HuH-7 (cell line): Measurements from ENCODE around the gene TSBP1.

Source experiments
- DNase-seq: peaks from one replicate; pipeline ENCODE4 v3.0.0; 2011; ENCODE audit warnings: low spot score

The TSBP1 gene, protein sequence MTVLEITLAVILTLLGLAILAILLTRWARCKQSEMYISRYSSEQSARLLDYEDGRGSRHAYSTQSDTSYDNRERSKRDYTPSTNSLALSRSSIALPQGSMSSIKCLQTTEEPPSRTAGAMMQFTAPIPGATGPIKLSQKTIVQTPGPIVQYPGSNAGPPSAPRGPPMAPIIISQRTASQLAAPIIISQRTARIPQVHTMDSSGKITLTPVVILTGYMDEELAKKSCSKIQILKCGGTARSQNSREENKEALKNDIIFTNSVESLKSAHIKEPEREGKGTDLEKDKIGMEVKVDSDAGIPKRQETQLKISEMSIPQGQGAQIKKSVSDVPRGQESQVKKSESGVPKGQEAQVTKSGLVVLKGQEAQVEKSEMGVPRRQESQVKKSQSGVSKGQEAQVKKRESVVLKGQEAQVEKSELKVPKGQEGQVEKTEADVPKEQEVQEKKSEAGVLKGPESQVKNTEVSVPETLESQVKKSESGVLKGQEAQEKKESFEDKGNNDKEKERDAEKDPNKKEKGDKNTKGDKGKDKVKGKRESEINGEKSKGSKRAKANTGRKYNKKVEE

DNA sequence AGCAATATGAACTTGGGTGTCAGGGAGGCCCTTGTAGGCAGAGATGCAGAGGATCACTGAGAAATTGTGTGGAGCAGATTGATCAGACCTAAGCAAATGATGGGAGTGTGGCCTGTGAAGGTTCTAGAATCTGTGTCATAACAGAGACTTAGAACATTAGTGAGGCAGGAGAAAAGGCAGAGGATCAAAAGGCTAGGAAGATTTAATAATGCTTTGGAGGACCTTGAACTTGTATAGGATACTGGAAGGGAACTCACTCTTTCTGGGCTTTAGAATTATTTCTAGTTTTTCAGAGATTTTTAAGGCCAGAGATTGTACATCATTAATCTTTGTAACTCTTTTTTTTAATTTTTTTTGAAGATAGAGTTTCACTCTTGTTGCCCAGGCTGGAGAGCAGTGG, at the start of gene TSBP1:
Gene TSBP1 (minus strand): TSS at position 101 of the 400 bp plus-strand sequence. CDS start 197 bp downstream, outside the sequence.
- DNase-seq = no peak

DNA sequence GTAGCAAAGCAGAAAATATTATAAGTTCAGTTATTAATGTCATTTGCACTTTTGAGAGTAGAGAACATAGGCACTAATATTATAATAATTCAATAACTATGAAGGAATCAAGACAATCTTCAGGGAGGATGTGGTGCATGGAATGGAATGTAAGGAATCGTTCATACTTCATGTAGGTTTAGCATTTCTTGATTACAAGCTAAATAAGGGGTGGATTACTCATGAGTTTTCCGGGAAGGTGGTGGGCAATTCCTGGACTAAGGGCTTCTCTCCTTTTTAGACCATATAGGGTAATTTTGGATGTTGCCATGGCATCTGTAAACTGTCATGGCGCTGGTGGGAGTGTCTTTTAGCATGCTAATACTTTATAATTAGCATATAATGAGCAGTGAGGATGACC, 44.3 kb upstream of the TSBP1 start:
- DNase-seq = no peak

DNA sequence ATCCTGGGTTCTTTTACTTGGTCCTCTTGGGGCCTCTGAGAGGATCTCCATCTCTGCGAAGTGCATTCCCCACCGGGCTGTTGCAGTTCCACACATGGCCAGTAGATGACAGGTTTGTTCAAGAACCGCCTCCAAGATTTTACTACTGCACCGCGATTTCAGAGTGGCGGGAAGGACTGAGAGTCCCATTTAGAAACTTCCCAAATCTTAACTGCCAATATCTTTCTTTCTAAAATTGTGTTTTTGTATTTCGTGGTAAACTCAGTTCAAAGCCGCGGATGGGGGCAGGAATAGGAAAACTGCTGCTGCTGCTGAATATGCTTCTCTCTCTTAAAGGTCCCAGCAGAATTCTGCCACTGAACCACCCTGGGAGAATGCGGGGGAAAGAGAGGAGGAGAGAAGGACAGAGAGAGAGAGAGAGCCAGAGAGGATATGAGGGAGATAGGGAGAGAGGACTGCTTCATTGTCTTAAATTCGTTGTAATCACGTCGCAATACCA, 43.9 kb upstream of the TSBP1 start:
- DNase-seq = peak; percentile 27

DNA sequence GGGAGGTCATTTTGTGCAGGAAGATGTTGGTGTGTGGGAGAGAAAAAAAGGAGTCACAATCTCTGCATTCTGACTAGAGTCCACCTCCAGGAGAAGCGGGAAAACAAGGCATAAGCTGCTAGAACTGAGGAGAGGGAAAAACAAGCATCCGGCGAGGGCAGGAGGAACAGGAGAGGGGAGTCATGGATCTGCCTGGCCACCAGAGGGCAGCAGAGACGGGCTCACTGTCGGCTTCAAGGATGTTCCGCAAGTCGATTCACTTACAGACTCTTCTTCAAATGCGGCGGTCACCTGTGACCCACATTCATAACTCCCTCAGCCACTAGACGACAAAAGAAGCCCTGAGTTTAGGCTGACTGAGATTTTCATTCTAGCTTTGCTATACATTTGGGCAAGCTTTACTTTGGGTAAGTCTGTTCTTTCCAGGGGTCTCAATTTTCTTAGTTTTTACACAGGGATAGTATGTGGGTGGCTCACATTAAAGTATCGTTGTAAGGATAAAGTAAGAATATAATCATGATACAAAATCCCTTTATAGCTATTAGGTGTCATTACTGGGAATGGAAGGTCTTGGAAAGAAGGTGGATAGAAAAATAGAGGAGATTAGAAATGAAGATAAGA, 41.8 kb upstream of the TSBP1 start:
- DNase-seq = peak; percentile 45

DNA sequence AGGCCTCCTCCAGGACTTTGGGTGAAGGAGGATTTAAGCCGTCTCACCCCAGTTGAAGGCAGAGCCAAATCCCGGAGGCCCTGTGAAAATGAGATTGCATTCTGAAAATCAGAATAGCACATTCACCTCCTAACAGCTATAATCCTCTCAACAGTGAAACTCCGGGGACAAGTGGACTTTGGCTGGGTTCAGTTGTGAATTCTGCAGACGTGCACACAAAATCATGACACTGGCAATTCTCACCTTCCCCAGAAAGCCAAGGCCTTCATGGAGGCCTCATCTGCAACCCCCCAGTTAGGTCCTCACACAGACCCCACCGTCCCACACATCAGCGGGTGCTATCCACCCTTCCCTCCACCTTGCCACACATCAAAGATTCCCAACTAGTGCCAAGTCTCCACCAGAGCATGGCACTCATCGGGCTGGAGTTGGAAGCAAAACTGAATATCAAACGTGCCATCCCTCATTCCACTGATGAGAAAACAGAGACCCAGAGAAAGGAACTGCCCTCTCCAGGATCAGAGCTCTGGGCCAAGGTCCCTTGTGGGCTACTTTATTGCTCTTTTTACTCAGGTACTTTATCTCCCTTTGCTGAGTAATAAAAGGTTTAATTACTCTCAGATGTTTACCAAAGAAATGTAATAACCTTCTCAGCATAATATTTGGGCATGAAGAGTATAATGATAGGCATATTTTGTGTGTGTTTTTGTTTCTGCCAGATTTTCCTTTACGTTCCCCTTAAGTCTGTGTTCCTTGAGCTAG, 40.0 kb upstream of the TSBP1 start:
- no peak for DNase-seq

DNA sequence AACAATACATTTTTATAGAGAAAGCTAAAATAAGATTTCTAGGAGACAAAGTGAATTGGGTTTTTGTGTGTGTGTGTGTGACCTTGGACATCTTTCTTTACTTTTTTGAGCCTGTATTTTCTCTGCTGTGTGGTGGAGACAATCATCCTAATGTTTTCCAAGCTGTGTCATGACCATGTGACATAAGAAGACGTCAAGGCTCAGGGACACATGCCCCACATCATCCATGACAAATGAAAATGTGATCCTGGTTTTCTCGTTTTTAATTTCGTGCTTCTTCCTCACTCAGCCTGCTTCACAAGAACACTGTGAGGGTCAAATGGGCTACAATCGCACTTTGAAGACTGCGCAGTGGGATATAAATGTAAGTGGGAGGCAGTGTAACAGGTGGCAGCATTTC, 39.2 kb upstream of the TSBP1 start:
- no peak for DNase-seq

DNA sequence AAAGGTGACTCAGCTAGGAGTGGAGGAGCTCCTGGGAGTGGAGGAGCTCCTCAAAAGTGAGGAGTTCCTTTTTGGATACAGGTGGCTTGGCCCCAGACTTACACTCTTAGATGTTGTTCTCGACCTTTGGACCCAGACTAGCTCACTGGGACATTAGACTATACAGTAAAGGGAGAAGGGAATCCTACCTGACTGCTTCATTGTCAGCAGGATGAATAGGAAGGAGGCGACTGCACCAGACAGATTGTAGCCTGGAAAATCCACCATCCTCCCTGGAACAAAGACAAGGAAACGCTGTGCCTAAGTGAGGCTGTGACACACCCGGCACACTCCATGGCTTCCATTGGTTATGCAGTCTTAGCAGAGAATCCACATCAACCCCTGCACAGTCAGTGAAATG, 35.2 kb upstream of the TSBP1 start, which contains the start of gene BTNL2:
Gene BTNL2 (minus strand): TSS at position 325 of the 400 bp plus-strand sequence. CDS start 58 bp downstream, at position 267.
- no peak for DNase-seq

DNA sequence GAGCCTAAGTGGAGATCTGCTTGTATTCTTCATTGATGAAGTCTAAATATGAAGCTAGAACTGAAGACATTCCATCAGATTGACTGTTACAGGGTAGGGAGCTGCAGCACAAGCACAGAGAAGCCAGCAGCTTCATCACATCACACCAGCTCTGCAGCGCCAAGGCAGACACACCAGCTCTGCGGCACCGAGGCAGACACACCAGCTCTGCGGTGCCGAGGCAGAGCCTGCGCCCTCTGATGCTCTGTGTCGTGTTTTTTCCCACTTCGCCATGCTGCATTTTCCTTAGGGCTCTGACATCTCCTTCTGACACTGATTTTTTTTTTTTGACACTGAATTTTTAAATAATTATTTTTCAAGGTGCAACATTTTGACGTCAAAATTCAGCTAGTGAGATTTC, 34.5 kb upstream of the TSBP1 start:
- no peak for DNase-seq

DNA sequence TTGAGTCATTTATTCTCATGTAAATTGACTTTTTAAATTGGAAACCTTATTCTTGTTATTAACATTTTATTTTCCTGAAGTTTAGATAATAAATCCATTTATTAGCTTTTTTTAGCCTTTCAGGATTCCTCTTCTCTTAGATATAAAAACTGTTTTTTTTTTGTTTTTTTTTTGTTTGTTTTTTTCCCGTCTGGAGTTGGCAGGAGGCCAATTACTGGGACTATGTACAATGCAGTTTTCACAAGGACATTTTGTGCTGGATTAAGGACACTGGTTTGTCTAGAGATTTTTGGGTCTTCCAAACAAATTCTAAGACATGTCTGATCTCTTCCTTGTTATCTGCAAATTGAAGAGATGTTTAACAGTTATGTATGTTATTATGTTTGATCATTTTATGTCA, 34.0 kb upstream of the TSBP1 start:
- no peak for DNase-seq

DNA sequence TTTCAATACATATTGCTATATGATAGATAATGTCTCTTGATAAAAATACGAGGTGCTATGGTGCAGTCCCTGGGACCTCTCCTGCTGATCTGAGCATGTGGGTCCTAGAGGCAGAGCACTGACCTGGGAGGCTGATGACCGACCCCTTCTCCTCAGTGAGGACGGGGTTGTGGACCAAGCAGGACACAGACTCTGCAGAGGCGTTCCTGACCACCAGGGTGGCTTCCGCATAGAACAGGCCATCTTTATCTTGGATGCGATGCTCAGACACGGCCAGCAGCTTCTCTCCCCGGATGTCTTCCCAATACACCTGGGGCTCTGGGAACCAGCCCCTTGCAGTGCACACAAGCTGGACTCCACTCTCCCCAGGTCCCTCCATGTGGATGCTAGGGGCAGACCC, 31.1 kb upstream of the TSBP1 start:
- DNase-seq = no peak

DNA sequence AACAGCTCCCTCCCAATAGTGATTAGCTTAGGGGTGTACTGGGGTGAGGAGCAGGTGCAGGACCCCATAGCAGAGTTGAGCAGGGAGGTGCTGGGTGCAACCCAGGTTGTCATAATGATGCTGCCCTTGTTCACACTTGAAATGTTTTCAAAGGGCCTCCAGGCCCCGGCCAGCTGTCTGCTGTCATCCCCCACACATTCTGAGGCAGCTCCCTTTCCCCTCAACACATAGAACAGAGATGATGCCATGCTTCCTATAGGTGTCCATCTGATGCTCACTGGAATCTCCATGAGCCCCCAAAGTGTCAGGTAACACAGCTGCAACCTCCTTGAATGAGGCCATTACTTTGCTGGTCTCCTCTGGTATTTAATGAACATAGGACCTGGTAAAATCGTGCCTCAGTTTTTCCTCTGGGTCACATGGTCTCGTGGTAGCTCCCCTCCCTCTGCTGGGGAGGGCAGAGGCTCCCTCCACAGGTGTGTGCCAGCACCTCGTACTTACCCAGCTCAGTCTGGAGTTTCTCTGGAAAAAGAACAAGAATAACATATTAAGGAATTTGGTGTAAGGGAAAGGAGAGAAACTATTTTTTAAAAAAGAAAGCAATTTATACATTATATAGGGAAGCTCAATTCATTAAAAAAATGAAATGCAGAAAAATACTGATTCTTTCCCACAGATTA, 29.7 kb upstream of the TSBP1 start:
- no peak for DNase-seq

DNA sequence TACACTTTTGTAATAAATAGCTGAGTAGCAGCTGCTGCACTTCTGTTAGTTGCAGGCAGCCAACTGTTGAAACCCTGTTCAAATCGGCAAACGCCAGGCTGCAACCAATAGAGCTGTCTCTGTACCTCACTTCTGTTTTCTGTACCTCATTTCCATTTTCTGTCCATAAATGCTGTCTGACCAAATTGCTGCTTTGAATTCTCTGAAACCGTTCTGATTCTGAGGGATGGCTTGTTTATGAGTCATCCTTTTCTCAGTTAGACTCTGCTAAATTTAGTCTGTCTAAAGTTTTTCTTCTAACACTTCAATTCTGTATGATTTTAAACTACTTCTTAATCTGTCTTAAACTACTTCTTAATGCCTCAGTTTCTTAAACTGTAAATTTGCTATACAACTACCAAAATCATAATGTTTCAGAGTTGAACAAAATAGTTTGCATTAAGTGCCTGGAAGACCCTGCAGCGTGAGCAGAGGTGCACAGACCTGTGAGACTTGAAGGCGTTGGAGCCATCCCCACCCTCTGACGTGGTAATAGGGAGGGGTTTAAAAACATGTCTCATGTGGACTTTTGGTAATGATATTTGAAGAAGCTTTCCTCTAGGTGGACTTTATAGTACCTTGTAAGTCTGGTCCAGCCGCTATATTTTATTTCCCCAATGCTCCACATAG, 25.7 kb upstream of the TSBP1 start:
- no peak for DNase-seq

DNA sequence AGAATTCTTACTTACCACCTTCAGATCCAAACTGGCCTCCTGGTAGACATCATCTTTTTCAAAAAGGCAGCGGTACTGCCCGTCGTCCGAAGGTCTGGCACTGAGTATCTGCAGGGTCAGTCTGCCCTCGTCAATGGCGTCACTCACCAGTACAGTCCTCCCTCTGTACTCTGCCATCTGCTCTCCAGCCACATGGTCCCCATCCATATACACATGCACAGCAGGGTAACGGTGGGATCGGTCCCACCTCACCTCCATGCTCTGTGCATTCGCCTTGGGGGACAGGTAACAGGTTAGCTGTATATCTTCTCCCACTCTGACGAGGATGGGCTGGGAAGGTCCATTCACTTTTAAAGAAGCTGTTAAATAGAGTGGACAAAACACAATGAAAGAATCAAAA, 24.3 kb upstream of the TSBP1 start:
- no peak for DNase-seq

DNA sequence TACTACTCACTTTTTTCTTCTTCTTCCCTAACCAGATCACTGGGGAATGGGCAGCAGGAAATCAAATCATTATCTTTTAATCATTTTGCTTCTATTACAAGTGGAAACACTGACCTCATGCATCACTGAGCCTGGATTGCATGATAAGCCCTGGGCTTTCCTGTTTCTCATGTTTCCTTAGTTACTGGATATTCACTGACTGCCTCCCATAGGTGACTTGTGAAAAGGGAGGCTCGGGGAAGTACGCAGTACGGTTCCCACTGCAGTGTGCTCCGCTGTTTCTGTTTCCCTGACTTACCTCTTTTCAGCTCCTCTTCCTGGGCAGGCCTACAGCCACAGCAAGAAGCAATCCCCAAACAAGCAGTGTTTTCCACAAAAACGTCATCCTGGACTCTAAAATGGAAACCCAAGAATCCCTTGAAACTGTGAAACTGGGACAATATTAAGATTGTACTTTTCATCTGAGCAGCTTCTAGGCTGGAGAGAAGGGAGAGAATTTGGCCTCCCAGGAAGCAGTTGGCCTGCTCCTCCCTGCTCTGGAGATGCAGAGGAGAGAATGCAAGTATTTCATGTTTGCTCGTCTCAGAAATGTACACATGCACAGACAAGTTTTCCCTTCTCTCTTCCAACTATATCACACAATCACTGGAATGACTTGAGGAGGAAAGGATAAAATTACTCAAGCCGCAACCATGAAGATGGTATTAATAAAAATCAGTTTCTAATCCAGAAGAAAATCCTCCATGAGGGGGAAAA, 22.1 kb upstream of the TSBP1 start:
- no peak for DNase-seq

DNA sequence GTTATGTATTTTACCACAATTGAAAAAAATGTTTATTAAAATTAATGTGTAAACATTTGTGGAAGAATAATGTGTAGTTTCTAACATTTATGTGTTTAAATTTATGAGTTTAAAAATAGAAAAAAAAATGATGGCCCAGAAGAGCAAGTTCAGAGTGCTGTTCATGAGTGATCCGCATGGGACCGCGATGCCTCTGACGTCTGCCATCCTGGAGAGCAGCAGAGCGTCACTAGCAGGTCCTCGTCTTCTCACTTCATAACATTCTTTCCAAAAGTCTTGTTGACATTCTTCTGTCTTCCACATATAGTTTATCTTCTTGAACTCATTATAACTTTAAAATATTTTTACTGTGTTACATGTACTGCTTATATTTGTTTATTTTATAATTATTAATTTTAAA, 19.8 kb upstream of the TSBP1 start:
- no peak for DNase-seq

DNA sequence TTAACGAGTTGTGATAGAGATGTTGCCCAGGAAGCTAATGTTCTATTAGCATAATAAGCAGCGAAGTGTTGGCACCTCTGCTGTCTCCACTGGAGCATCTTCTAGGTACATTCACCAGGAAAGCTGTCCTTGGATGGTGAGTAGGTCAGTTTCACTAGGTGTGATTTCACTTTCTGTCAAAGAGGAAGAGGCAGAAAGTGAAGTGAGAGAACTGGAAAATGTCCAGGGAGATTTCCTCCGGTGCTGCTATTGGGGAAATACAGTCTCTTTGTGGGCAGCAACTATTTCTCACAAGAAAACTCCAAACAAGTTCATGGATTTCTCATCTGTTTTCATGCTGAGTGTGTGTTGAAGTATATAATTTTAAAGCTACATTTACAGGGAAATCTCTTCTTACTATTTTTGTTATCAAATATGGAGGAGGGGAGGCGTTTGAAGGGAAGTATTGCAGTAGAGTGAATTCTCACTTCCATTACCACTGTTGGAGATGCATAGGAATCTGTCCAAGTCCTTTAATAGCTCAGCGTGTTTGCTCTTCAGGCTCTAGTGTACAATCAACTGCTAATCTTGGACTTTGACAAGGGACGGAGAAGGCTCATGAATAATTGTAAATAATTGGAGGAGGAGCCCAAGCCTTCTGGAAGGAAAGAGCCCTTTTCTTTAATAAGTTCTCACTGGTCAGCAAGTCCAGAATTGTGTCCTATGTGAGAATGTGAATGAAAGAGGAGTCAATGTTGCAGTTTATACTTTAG, 16.1 kb upstream of the TSBP1 start:
- DNase-seq = no peak

DNA sequence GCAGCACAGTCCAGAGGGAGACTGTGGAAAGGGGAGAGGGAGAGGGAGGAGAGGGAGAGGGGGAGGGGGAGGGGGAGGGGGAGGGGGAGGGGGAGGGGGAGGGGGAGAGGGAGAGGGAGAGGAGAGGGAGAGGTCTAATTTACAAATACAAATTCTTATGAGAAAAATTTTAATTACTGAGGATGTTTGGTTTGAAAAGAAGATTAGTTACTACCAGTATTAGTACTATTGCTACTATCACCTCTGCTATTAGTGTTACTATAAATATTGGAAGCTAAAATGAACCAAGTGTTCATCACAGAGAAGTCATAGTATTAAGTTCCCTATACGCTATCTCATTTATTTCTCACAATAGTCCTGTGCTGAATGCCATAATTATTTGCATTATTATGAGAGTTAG, 14.3 kb upstream of the TSBP1 start:
- DNase-seq = no peak

DNA sequence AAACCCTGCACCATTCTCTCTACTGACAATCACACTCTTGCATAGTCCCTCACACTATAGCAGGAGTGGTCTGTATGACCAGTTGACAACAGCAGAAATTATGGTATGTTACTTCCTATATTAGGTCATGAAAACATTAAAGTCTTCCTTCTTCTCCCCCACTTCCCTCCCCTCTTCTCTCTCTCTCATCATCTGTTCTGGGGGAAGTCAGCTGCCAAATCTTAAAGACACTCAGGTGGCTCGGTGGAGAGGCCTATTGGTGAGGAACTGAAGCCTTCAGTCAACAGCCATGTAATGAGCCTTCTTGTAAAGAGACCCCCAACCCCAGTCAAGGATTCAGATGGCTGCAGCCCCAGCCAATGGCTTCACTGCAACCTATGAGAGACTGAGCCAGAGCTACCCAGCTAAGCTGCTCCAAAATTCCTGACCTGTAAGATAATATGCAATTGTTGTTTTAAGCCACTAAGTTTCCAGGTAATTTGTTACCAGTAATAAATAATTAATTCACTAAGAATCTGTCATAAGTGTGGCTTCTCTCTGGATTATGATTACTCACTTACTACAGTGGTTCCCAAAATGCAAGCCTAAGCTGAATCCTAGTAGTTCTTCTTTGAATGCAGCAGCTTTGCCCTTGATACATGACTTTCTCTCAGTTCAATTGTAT, 11.2 kb upstream of the TSBP1 start:
- DNase-seq = no peak

DNA sequence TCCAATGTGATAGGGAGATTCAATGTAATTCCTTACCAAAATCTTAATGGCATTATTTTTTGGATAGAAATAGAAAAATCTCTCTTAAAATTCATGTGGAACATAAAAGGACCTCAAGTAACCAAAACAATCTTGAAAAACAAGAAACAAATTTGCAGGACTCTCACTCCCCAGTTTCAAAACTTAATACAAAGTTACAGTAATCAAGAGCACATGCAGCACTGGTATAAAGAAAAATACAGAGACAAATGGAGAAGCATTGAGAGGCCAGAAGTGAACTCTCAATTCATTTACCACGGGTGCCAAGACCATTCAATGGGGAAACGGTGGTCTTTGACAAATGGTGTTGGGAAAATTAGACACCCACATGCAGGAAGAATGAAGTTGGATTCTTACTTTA, 7.8 kb upstream of the TSBP1 start:
- DNase-seq = no peak
